ENCODE results near the gene PRCC. TPM values are rescaled to one million over a fixed set of nuclear protein-coding genes. Genes with fewer than 3 reads are reported as not detected.
A peak's percentile ranks its signal among the peaks of the same experiment; 100 is the strongest.

Gene PRCC
- total and polyA plus RNA-seq, 2 of the 13 experiments (the other 11 are each of a cell fraction or from before 2014, with no cell fraction given), result 24.2 to 40.5 TPM

DNA sequence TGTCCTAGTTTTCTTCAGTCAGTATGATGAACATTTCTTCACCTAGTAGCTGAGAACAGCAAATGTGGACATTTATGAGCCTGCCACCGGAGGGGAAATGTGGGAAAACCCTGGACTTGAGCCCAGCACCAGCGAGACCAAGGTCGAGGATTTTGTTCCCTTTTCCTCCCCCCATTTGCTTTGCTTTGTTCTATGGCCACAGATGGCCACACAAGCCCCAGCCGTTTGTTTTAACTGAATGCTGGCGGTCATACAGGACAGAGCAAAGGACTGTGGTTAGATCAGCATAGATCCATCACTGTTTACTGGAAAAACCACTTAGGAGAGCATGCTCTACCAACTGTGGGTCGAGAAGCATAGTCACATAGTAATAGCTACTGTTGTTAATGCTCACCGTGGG lies 28.5 kb downstream of the PRCC start (continued):
- TF ChIP-seq, protein P1, sequence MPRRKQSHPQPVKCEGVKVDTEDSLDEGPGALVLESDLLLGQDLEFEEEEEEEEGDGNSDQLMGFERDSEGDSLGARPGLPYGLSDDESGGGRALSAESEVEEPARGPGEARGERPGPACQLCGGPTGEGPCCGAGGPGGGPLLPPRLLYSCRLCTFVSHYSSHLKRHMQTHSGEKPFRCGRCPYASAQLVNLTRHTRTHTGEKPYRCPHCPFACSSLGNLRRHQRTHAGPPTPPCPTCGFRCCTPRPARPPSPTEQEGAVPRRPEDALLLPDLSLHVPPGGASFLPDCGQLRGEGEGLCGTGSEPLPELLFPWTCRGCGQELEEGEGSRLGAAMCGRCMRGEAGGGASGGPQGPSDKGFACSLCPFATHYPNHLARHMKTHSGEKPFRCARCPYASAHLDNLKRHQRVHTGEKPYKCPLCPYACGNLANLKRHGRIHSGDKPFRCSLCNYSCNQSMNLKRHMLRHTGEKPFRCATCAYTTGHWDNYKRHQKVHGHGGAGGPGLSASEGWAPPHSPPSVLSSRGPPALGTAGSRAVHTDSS (CRISPR knock-in tag; conservative IDR thresholded peaks at IDR 0.05), result no peak
- no peak for TF ChIP-seq ZC3H4 (CRISPR knock-in tag; IDR thresholded peaks at IDR 0.05; ENCODE audit: borderline replicate concordance)
- TF ChIP-seq FOXP4 (CRISPR knock-in tag; IDR thresholded peaks at IDR 0.05), result peak; percentile 67
- TF ChIP-seq DPF2 (CRISPR knock-in tag; IDR thresholded peaks at IDR 0.05; ENCODE audit: borderline replicate concordance, low read depth), result no peak; the same call in 1 of the 2 replicates
- TF ChIP-seq ZIK1 (CRISPR knock-in tag; IDR thresholded peaks at IDR 0.05; ENCODE audit: borderline replicate concordance, low read depth), result no peak
- no peak for TF ChIP-seq RFXANK (CRISPR knock-in tag; IDR thresholded peaks at IDR 0.05)
- TF ChIP-seq SRSF4 (IDR thresholded peaks at IDR 0.05; ENCODE audit: low read depth, low read length, poor library complexity, severe bottlenecking), result no peak
- TF ChIP-seq BHLHE40 (IDR thresholded peaks at IDR 0.05; ENCODE audit: low read length), result no peak
- no peak for TF ChIP-seq SMAD3 (CRISPR knock-in tag; IDR thresholded peaks at IDR 0.05)
- no peak for TF ChIP-seq ZNF768 (CRISPR knock-in tag; IDR thresholded peaks at IDR 0.05)
- no peak; the same call in 1 of the 2 replicates for TF ChIP-seq SPEN (CRISPR knock-in tag; IDR thresholded peaks at IDR 0.05; ENCODE audit: low read depth)
- no peak for TF ChIP-seq ZNF552 (CRISPR knock-in tag; IDR thresholded peaks at IDR 0.05; ENCODE audit: borderline replicate concordance)
- no peak for TF ChIP-seq AKAP8 (CRISPR knock-in tag; IDR thresholded peaks at IDR 0.05)
- no peak; the same call in 1 of the 2 replicates for TF ChIP-seq ZNF331 (CRISPR knock-in tag; IDR thresholded peaks at IDR 0.05)
- no peak for TF ChIP-seq SRSF1 (optimal IDR thresholded peaks at IDR 0.05; ENCODE audit: low read depth, low read length)
- no peak for TF ChIP-seq ZHX2 (IDR thresholded peaks at IDR 0.05; ENCODE audit: low read depth)
- no peak for TF ChIP-seq ZHX2 (CRISPR knock-in tag; IDR thresholded peaks at IDR 0.05; ENCODE audit: borderline replicate concordance)
- no peak for TF ChIP-seq ZNF766 (CRISPR knock-in tag; IDR thresholded peaks at IDR 0.05; ENCODE audit: borderline replicate concordance)
- TF ChIP-seq ZBTB7B (CRISPR knock-in tag; IDR thresholded peaks at IDR 0.05), result peak; percentile 47; the same call in 1 of the 2 replicates
- TF ChIP-seq FIP1L1 (IDR thresholded peaks at IDR 0.05; ENCODE audit: borderline replicate concordance, insufficient read depth, low read depth, low read length), result no peak
- no peak for TF ChIP-seq ARID2 (CRISPR knock-in tag; IDR thresholded peaks at IDR 0.05; ENCODE audit: borderline replicate concordance)
- no peak for TF ChIP-seq KLF16 (CRISPR knock-in tag; IDR thresholded peaks at IDR 0.05)
- TF ChIP-seq SKI (IDR thresholded peaks at IDR 0.05; ENCODE audit: partially characterized antibody), result no peak
